Measurements from ENCODE around the gene NTRK3. TPM values are rescaled to one million over a fixed set of nuclear protein-coding genes. Genes with fewer than 3 reads are reported as not detected.
A peak's percentile ranks its signal among the peaks of the same experiment; 100 is the strongest.

Gene NTRK3
- total and polyA plus RNA-seq, 5 experiments from 2014 or later: not detected

DNA sequence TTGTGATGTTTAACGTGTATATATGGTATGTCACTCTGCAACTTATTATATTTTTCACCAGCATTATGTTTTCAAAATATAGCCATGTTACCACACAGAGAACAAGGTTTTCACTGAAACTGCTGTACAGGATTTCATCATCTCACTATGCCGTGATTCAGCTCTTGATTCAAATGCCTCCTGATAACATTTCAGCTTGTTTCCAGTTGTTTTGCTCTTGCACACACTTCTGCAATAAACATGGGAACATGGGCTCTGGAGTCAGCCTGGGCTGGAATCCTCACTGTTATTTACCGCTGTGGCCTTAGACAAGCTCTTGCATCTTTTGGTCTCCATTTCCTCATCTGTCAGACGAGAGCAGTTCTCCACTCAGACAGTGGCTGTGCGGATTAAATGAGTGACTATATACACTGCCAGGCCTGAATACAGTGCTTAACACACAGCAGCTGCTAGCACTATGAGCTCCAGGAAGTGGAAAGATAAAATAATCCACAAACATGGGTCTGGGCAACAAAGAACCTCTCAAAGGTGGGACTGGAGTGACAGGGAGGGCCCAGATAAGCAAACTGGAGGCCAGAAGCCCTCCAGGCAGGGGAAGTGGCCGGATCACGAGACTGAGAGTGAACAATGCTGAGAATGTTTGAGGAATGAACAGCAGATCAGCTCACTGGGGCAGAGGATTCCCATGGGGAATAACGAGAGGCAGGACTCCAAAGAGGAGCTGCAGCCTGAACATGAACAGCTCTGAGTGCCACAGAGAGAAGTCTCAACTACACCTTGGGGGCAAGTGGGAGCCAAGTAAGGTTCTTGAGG is 17.7 kb downstream of the NTRK3 start:
- POLR2A ChIA-PET: no interaction called here
- H3K4me1 Mint-ChIP-seq: no peaks in the 10 kb centered on the region
- DNase-seq: peak in 1 of 10 donors; percentile 35

DNA sequence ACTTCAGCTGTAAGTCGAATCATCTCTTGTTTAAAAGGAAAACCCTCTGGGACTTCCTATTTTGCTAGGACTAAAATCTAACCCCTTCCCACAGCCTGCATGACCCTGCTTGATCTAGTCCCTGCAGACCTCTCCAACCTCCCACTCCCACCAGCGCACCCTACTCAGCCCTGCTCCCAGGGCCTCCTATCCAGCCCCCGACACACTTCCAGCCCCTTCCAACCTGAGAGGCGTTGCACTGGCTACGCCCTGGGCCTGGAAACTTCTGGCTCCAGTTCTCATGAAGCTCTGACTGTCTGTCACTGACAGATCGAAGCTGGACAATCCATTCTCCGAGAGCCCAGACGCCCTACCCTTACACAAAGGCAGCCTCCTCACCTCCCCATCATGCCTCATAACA is 21.8 kb downstream of the NTRK3 start:
- H3K4me1 Mint-ChIP-seq: no peaks in the 10 kb centered on the region
- no peaks in the 10 kb centered on the region for H3K9me3 Mint-ChIP-seq
- H3K4me3 Mint-ChIP-seq: no peak overlapping the region
- no peak overlapping the region for H3K27ac Mint-ChIP-seq
- POLR2A ChIA-PET: no interaction called here
- DNase-seq (peak in 1 of 10 donors; percentile 4), ATAC-seq (no peak)
- peaks cover 6 to 25% (median 22%) of the 10 kb centered on the region in 5 donors for H3K27me3 Mint-ChIP-seq
- H3K36me3 Mint-ChIP-seq: no peaks in the 10 kb centered on the region

More for the DNA sequence above, 17.7 kb downstream of the NTRK3 start:
- Mint-ChIP-seq H3K27ac (no peak overlapping the region), H3K36me3 (no peaks in the 10 kb centered on the region), H3K9me3 (no peaks in the 10 kb centered on the region), H3K27me3 (peaks cover 6 to 38% (median 19%) of the 10 kb centered on the region in 5 donors), H3K4me3 (no peak overlapping the region)
- ATAC-seq: no peak

DNA sequence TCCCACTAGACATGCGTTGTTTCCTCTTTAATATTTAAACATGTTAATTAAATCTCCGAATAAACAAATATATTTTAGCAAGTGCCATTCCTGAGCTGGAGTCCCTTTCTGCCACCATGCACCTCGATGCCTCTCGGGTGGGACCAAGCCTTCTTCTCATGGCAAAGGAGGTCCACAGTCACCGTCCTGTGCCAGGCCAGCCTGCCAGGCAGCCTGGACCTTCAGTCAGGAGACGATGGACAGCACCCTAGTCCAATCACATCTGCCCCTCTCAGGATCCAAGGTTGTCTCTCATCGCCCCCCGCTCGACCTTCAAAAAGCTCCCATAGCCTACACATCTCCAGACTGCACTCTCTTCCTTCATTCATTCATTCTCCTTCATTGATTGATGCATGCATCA is 22.6 kb downstream of the NTRK3 start:
- Mint-ChIP-seq H3K4me1 (no peaks in the 10 kb centered on the region), H3K36me3 (no peaks in the 10 kb centered on the region), H3K9me3 (no peaks in the 10 kb centered on the region), H3K27me3 (peaks cover 8 to 27% (median 22%) of the 10 kb centered on the region in 5 donors), H3K4me3 (no peak overlapping the region), H3K27ac (no peak overlapping the region)
- DNase-seq (peak in 1 of 10 donors; percentile 16), ATAC-seq (no peak)
- POLR2A ChIA-PET: no interaction called here

DNA sequence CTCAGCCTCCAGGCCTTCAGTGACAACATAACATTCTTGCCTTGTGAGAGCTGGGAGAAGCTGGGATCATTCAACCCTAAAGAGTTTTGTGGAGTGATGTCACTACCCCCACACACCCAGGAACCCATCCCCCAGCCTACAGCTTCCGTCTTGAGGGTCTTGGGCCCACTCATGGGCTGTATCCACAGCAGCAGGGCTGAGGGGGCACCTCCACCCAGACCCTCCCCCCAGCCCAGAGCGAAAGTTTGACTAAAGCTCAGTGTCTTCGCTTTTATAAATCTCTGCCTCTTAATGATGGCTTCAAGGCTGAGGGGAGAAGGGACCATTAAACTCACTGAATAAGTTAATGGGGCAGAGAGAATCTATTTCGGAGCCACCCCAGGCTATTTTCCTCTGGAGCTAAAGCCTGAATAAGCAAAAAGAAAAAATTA is 23.8 kb downstream of the NTRK3 start:
- Mint-ChIP-seq H3K4me3 (no peak overlapping the region), H3K27ac (no peak overlapping the region), H3K4me1 (peaks cover 0 to 1% (median 0%) of the 10 kb centered on the region in 4 donors), H3K27me3 (peaks cover 8 to 38% (median 22%) of the 10 kb centered on the region in 5 donors), H3K36me3 (no peaks in the 10 kb centered on the region), H3K9me3 (no peaks in the 10 kb centered on the region)
- POLR2A ChIA-PET: no interaction called here
- no peak for DNase-seq
- ATAC-seq: no peak

DNA sequence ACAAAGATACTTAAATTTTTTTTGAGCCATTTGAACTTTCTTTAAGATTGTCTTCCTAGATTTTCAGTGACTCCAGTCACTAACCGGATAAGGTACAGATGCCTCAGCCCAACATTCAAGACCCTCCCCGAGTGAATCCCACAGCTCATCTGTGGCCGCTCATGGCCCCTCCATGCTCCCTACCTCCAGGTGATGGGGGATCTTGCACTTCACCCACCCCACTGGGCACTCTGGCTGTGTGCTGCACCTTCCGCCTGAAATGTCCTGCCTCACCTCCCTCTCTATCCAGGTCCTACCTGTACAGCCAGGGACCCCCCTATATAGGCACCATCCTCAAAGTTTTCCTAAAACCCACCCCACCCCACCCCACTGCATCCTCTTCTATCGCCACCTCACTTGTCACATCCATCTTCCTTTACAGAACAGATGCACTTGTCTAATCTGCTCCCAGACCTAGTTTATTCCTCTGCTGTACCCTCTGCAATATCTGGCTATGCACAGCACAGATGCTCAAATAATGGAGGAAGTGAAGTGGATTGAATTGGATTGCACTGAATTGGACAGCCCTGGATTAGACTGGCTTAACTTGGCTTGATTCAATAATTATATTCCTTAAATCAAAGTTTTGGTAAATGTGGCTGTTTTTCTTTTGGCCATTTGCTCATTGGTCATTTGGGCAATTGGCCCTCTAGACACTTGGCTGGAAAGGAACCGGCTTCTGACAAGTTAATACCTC is 24.5 kb downstream of the NTRK3 start:
- Mint-ChIP-seq H3K4me1 (peaks cover 0 to 1% (median 0%) of the 10 kb centered on the region in 4 donors), H3K9me3 (no peaks in the 10 kb centered on the region), H3K4me3 (no peak overlapping the region), H3K27me3 (peaks cover 8 to 41% (median 22%) of the 10 kb centered on the region in 5 donors), H3K27ac (no peak overlapping the region), H3K36me3 (no peaks in the 10 kb centered on the region)
- DNase-seq (no peak), ATAC-seq (no peak)
- POLR2A ChIA-PET: no interaction called here

DNA sequence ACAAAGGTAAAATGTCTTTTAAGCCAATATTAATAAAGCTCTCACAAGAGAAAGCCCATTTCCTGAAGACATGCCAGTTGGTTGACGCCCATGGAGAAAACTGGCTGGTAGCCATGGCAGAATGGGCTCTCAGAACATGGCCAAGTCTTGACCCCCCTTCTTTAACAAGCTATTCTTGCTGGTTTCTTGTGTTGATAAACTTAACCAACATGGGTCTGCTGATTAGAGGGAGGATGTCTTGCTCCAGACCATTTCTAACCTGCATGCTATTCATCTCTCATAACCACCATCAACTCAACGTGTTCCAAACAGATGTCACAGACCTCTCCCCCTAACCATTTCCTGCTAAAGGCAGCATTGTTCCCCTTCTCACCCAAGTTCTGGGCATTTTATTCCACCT is 25.7 kb downstream of the NTRK3 start:
- H3K4me1 Mint-ChIP-seq: peaks cover 0 to 1% (median 0%) of the 10 kb centered on the region in 4 donors

DNA sequence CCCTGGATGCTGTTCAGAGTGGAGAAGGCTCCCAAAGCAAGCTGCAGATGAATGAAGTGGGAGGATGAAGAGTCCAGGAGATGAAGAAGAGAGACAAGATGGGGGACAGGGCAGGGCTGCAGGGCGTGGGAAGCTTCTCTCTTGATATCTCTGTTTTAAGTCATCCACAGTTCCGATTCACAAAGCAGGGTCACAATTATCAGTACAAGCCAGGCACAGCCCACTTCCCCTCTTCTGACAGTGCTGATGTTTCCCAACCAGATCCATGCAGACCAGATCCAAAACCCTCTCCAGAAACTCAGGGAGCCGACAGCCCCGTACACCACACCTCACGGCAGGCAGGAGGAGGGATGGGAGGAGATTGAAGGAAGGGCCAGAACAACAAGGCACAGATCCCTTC is 31.1 kb downstream of the NTRK3 start:
- Mint-ChIP-seq H3K27ac (no peak overlapping the region), H3K27me3 (peaks cover 4 to 23% (median 6%) of the 10 kb centered on the region in 5 donors), H3K4me1 (peaks cover 0 to 3% (median 0%) of the 10 kb centered on the region in 4 donors), H3K4me3 (no peak overlapping the region), H3K9me3 (no peaks in the 10 kb centered on the region), H3K36me3 (no peaks in the 10 kb centered on the region)
- DNase-seq (no peak), ATAC-seq (no peak)
- POLR2A ChIA-PET: no interaction called here

More for the DNA sequence above, 25.7 kb downstream of the NTRK3 start:
- H3K27ac Mint-ChIP-seq: no peak overlapping the region
- no peaks in the 10 kb centered on the region for H3K36me3 Mint-ChIP-seq
- no peak overlapping the region for H3K4me3 Mint-ChIP-seq
- POLR2A ChIA-PET: no interaction called here
- H3K27me3 Mint-ChIP-seq: peaks cover 6 to 45% (median 22%) of the 10 kb centered on the region in 5 donors
- H3K9me3 Mint-ChIP-seq: no peaks in the 10 kb centered on the region
- ATAC-seq (no peak), DNase-seq (no peak)

DNA sequence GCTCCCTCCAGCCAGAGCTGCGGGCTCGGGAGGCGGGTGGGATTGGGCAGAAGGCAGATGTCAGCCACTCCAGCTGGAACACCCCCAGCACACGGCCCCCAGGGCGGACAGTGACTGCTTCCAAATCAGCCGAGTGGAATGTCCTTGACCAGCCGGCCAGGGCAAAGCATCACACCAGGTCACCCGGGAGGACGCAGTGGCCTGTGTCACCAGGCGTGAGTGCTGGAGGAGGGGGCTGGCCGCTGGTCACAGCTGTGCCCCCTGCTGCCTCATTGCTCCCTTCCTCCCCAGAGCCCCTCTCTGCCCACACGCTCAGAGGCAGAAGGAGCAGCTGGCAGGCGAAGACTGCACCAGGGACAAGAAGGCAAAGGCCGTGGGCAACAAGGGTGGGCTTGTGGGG is 33.5 kb downstream of the NTRK3 start:
- Mint-ChIP-seq H3K36me3 (no peaks in the 10 kb centered on the region), H3K4me3 (no peak overlapping the region), H3K4me1 (peaks cover 0 to 3% (median 0%) of the 10 kb centered on the region in 4 donors), H3K27me3 (peaks cover 2 to 11% (median 4%) of the 10 kb centered on the region in 5 donors), H3K9me3 (peaks cover 0 to 1% (median 0%) of the 10 kb centered on the region in 9 donors), H3K27ac (no peak overlapping the region)
- no peak for DNase-seq
- POLR2A ChIA-PET: no interaction called here
- no peak for ATAC-seq

DNA sequence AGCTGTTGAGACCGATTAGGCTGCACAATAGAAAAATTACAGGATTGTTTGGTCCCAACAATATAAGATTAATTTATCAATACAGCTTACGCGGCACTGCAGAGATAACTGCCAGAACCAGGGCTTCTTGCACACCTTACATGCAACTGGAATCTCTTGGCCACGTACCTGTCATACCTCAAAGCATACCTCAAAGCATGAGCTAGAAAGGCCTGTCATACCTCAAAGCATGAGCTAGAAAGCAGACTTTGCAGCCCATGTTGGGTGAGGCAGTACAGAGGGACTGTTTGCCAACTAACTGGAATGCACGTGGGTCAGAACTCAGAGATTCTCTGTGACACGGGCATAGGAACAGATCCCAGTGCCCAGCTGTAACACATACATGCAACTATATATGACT is 34.7 kb downstream of the NTRK3 start:
- Mint-ChIP-seq H3K36me3 (no peaks in the 10 kb centered on the region), H3K27me3 (peaks cover 2 to 6% (median 3%) of the 10 kb centered on the region in 5 donors), H3K27ac (no peak overlapping the region), H3K4me3 (no peak overlapping the region), H3K9me3 (peaks cover 0 to 5% (median 0%) of the 10 kb centered on the region in 9 donors), H3K4me1 (peaks cover 0 to 1% (median 0%) of the 10 kb centered on the region in 4 donors)
- POLR2A ChIA-PET: no interaction called here
- DNase-seq: no peak
- no peak for ATAC-seq

DNA sequence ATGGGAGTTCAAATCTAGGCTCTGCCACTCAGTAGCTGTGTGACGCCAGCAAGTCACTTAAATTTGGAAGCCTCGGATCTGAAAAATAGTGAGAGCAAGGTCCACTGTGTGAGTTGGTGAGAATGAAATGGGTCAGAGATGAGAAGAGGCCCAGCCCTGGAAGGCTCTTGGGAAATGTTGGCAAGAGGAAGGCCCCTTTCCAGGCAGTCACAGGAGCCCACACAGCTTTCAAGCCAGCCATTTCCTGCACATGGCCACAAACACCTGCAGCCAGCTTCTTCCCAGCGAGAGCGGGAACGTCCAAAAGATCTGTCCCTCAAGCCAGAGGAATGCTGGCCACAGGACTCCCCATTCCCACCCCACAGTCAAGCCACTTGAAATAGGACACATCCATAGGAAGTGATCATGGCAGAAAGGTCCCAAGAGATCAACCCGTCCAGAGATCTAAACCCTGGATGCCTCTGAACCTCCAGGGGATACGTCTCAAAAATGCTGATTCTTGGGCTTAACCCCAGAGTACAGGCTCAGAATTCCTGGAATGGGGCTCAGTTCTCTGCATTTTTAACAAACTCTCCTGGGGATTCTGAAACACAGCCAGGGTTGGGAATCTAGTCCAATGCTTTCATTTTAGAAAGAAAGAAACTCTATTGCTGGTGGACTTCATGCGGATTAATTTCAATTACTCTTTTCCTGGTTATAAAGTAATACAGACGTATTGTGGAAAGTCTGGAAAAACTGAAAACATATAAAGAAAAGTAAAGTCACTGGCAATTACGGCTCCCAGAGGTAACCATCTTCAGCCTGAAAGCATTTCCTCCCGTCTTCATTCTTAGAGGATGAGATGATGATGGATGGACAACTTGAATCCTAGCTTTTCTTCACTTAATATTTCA is 35.9 kb downstream of the NTRK3 start:
- H3K27me3 Mint-ChIP-seq: peaks cover 0 to 6% (median 3%) of the 10 kb centered on the region in 5 donors
- no peak overlapping the region for H3K27ac Mint-ChIP-seq
- DNase-seq: no peak
- H3K9me3 Mint-ChIP-seq: peaks cover 0 to 5% (median 0%) of the 10 kb centered on the region in 9 donors
- H3K4me3 Mint-ChIP-seq: no peak overlapping the region
- POLR2A ChIA-PET: no interaction called here
- H3K36me3 Mint-ChIP-seq: no peaks in the 10 kb centered on the region
- no peak for ATAC-seq
- peaks cover 0 to 1% (median 0%) of the 10 kb centered on the region in 4 donors for H3K4me1 Mint-ChIP-seq

DNA sequence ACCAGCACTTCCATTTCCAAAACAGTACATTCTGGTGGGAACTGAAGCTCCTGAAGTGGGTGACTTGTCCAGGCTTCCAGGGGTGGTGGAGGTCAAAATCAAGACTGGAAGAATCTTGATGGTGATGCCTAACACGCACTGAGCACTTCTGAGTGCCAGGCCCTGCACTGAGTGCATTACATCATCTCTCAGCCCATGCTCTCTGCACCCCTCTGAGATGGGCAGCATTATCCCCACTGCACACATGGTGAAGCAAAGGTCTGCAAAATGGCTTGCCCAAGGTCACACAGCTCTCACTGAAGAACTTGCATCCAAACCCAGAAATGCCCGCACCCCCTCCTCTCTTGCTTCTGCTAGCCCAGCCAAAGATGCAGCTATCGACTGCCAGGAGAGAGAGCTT is 36.9 kb downstream of the NTRK3 start:
- no peaks in the 10 kb centered on the region for H3K36me3 Mint-ChIP-seq
- peaks cover 0 to 5% (median 0%) of the 10 kb centered on the region in 9 donors for H3K9me3 Mint-ChIP-seq
- no peak for ATAC-seq
- no peak overlapping the region for H3K27ac Mint-ChIP-seq
- no peak overlapping the region for H3K4me3 Mint-ChIP-seq
- DNase-seq: no peak
- H3K4me1 Mint-ChIP-seq: no peaks in the 10 kb centered on the region
- peaks cover 0 to 3% (median 1%) of the 10 kb centered on the region in 5 donors for H3K27me3 Mint-ChIP-seq
- POLR2A ChIA-PET: no interaction called here

DNA sequence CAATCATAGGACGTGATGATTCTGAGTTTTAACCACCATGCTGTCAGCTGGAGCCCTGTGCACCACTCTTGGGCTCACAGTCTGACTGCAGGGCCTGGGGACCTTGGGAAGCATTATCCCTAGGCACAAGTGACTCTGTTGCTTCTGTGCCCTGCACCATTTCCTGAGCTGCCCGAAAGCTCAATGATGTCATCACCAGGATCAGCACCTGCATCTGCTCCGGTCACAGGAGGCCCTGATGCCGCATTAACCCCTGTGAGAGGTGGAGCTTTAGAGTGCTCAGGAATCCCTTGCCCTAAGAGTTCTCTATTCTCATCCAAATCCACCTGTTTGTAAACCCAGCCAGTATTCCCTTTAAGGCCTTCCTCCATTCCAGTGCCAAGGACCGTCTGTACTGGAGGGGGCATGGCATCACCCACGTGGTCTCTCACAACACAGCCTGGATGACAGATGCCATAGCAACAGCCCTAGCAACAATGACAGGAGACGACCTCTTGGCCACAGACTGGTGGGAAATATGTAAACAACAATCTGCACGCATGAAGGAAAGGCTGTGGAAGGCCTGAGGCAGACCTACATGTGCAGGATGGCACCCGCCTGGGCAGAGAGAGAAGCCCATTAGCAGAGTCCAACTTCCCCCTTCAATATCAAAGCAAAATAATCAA is 37.9 kb downstream of the NTRK3 start:
- no peak for DNase-seq
- H3K4me1 Mint-ChIP-seq: no peaks in the 10 kb centered on the region
- no peak overlapping the region for H3K27ac Mint-ChIP-seq
- H3K4me3 Mint-ChIP-seq: no peak overlapping the region
- peaks cover 0 to 5% (median 0%) of the 10 kb centered on the region in 9 donors for H3K9me3 Mint-ChIP-seq
- POLR2A ChIA-PET: no interaction called here
- peaks cover 0 to 3% (median 1%) of the 10 kb centered on the region in 5 donors for H3K27me3 Mint-ChIP-seq
- no peak for ATAC-seq
- no peaks in the 10 kb centered on the region for H3K36me3 Mint-ChIP-seq
